GM19438 (cell line): ENCODE data around the gene RNF224.
A peak's percentile ranks its signal among the peaks of the same experiment; 100 is the strongest.
"Not testable (repeated sequence)": the region's sequence is repeated elsewhere in the genome, so short reads cannot be mapped to it uniquely, and the experiment has no call there.

Experiments
- ATAC-seq: cut with Tn5 transposase; IDR thresholded peaks from one replicate; pipeline ENCODE4 v1.9.1; 2021; ENCODE audit warnings: low read depth; ENCODE audit not compliant: unreplicated experiment

Gene RNF224

GRCh38 chr9:137251490-137252268 lies 24.4 kb downstream of the RNF224 start:
- ATAC-seq = no peak

DNA sequence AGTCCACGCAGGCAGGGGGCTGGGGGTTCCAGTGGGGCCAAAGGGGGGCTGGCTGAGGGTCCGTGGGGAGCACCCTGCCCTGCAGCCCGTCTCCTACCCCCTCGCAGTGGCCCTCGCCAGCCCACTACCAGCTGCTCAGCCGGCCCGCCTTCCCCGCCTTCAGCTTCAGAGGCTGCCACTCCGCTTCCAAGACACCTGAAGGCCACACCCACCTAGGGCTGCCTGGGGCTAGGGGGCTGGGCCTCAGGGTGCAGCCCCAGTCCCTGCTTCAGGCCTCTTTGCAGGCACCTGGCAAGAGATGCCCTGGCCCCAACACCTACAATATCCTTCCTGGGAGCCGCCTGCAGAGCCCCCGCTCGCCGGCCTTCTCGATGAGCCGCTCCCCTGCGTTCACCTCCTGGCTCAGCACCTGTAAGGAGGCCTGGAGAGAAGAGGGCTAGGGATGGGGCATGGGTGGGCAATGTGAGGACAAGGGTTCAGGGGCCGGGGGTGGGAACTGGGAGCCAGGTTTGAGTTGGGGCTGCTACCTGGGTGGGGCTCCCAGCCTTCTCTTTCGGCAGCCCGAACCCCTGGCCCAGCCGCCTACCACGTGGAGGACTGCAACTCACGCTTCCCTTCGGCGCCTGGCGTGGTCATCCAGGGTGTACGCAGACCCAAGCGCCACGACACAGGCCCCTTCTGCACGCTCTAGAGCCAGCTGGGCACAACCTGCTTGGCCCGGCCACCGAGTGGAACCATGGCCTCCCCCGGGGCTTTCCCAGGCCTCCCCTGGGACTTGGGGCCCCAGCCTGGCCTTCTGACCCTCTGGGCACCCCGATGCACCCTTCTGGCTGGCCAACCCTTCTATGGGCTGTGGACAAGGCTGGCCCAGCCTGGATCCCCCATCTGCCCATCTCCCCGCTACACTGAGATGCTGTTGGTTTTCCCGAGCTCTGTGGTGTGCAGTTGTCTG lies 25.5 kb downstream of the RNF224 start:
- ATAC-seq = no peak

DNA sequence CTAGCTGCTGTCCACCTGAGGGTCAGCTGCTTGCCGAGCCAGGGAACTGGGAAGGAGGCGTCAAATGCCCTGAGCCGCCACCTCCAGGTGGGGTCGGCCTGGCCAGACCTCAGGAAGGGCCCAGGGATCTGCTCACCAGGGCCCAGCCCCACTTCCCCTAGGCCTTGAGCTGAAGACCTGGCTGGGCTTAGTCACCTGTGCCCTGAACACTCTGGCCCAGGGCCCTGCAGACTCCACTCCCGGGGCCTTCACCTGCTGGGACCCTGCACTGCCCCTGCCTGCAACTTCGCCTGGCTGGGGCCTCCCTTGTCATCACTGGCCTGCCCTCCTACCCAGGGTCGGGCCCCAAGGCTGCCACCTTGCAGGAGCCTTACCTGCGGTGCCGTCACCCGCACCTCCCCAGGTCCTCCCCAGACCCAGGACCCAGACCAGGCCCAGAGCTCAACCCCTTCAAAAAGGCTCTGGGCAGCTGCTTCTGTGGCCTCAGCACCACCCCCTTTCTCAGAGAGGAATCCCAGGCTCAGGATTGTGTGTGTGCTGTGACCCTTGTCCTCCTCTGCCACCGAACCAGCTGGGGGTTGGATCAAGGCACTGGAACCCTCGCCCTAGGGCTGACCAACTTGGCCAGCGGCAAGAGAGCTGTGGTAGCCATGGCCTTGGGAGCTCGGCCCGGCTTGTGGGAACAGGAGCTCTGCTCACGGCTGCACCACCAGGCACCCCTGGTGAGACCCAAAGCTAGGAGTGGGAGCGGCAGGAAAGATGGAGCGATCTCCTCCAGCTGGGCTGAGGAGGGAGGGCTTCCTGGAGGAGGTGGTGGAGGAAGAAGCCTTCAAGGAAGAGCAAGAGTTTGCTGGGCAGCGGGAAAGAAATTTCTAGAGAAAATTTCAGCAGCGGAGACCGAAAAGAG lies 26.7 kb downstream of the RNF224 start:
- ATAC-seq = no peak

DNA sequence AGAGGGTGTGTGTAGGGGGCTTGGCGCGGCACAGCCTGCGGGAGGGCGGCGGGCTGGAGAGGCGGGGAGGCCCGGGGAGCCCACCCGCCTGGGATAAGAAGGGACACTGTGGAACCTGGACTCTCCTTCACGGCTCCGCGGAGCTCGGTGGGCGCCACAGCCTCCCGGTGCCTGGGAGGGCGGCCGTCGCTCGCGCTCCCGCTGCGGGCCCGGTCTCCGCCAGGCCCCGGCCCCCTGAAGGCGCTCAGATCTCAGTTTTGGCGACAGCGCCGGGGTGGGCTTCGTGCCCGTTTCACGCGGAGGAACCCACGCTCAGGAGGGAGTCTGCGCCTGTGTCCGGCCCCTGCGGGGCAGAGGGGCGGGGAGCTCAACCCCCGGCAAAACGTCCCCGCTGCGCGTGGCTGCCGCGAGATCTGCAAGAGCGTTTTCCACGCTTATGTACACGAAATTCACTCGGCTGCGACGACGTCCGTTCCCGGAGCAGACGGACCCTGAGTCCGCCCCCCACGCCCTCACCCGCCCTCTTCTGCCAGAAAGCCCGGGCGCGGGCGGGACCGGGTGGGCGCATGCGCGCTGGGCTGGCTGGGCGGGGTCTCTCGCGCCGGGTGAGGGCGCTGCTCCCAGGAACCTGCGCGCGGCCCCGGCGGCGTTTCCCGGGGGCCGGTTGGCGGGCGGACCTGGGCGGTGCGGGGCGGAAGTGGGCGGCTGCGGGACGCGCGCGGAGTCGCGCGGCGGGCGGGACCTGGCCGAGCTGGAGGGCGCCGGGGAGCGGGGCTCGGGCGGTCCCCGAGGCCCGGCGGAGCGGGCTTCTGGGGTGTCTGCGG lies 27.5 kb downstream of the RNF224 start, which contains the start of gene NELFB:
Gene NELFB (plus strand): TSS at position 704 of the 824 bp plus-strand sequence.
- peak; percentile 69 for ATAC-seq

DNA sequence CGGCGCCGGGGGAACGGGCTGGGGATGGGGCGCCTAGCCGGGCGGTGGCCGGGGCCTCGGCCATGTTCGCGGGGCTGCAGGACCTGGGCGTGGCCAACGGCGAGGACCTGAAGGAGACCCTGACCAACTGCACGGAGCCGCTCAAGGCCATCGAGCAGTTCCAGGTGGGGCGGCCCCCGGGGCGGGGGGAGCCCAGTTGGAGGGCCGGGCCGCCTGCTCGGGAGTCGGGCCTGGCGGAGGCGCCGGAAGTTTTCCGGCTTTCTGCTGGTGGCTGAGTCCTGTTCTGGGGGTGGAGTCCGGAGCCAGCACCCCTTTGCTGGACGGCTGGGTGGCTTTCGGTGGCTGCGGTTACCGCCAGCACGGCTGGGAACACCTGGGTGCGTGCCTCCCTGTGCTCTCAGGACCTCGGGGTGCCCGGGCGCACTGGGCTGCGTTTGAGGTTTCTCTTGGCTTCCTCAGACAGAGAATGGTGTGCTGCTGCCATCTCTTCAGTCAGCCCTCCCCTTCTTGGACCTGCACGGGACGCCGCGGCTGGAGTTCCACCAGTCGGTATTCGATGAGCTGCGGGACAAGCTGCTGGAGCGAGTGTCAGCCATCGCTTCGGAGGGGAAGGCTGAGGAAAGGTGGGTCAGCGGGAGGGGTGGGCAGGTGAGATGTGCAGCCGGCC lies 28.3 kb downstream of the RNF224 start:
- ATAC-seq = peak; percentile 30

DNA sequence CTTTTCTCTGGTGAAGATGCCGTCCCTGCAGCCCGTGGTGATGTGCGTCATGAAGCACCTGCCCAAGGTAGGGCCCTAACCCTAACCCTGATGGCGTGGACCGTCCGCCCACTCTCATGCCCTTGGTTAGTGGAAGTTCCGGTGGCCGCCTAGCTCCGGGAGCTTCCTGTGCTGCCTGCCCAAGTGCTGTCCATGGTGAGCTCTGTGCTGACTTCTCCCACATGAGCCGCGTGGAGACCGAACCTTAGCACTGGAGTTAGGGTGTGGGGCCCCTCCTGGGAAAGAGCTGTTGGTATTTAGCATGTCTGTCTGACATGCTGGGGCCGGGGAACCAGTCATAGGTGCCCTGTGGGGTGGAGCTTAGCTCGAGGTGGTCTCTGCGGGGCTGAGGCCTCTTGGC lies 29.1 kb downstream of the RNF224 start:
- ATAC-seq = no peak

DNA sequence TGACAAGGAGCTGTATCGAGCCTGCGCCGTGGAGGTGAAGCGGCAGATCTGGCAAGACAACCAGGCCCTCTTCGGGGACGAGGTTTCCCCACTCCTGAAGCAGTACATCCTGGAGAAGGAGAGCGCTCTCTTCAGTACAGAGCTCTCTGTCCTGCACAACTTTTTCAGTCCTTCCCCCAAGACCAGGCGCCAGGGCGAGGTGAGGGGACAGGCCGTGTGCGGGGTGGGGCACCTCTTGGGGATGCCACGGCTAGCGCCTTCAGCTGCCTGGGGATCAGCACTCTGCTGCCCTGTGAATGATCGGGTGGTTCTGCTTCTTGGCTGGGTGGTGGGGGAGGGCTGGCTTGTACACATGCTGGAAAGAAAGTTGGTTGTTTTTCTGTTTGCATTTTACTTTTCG lies 29.6 kb downstream of the RNF224 start:
- no peak for ATAC-seq

GRCh38 chr9:137262173-137262908 lies 35.0 kb downstream of the RNF224 start:
- ATAC-seq = not testable (repeated sequence)

DNA sequence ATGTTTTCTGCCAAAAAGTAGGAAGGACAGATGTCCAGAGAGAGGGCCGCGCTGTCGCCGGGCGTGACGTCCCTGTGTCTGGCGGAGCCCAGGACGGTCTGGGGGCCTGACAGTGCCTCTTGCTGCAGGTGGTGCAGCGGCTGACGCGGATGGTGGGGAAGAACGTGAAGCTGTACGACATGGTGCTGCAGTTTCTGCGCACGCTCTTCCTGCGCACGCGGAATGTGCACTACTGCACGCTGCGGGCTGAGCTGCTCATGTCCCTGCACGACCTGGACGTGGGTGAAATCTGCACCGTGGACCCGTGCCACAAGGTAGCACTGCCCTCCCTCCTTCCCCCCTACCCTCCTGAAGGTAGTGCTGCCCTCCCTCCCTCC lies 35.6 kb downstream of the RNF224 start:
- ATAC-seq = no peak

GRCh38 chr9:137263506-137263905 lies 36.2 kb downstream of the RNF224 start:
- no peak for ATAC-seq

DNA sequence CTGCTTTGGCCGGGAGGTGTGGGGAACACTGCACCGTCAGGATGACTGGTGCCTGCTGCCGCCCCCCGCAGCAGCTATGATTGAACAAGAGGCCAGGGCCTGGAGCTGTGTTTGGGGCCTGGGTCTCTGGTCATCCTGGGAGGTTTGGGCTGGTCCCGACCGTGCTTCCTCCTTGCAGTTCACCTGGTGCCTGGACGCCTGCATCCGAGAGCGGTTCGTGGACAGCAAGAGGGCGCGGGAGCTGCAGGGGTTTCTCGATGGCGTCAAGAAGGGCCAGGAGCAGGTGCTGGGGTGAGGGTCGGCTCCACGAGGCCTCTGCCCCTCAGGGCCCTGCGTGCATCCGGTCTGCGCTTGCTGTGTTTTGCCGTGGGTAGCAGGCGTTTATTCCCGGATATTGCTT lies 36.8 kb downstream of the RNF224 start:
- no peak for ATAC-seq

DNA sequence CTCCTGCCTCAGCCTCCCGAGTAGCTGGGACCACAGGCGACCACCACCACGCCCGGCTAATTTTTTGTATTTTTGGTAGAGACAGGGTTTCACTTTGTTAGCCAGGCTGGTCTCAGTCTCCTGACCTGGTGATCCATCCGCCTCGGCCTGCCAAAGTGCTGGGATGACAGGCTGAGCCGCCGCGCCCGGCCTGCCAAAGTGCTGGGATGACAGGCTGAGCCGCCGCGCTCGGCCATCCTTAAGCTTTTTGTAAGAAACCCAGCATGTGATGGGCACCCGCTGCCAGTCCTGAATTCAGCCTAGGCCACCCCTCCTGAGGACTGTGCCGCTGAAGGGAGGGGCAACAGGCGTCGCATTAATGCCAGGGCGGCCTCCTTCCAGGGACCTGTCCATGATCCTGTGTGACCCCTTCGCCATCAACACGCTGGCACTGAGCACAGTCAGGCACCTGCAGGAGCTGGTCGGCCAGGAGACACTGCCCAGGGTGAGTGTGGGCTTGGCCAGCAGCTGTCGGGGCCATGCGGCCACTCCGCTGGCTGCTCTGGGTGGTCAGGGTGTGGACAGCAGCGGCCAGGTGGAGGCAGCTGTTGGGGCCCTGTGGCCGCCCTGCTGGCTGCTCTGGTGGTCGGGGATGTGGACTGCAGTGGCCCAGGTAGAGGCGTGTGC lies 38.3 kb downstream of the RNF224 start:
- no peak for ATAC-seq

DNA sequence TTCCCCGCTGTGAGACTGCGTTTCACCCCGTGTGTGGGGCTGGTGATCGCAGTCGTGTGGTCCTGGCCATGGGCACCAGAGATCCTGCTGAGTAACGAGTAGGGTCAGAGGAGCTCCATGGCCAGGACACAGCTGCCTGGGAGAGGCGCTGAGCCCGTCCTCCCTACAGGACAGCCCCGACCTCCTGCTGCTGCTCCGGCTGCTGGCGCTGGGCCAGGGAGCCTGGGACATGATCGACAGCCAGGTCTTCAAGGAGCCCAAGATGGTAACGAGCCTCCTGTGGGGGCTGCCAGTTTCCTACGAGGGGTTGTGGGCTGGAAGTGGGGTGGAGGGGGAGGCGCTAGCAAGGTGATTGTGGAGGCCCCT lies 38.8 kb downstream of the RNF224 start:
- ATAC-seq = no peak

- ATAC-seq = no peak
Measured at GRCh38 chr9:137266585-137267453, 39.5 kb downstream of the RNF224 start.

- ATAC-seq = peak; percentile 53
Measured at GRCh38 chr9:137267933-137268355, 40.6 kb downstream of the RNF224 start.

GRCh38 chr9:137268538-137269201 lies 41.4 kb downstream of the RNF224 start:
- no peak for ATAC-seq
